Adrenal gland (tissue), 12 donors: ENCODE data around the gene KLHL29. TPM values are rescaled to one million over a fixed set of nuclear protein-coding genes. Genes with fewer than 3 reads are reported as not detected.

ENCODE experiments used
- DNase-seq, 7 donors: peaks; one replicate each; pipeline ENCODE4 v3.0.0-alpha.2; 2019 to 2020
- H3K27ac ChIP-seq, 5 donors: fragments of 200-600 bp; sonication (generic) in 4 of 5; 1 replicate in 3 of 5; 2 replicates in 2 of 5; pipeline versions ENCODE4 v1.5.1 to v1.8.0; 2016 to 2020; ENCODE audit warnings: mild to moderate bottlenecking in 1 of 5
- H3K27me3 ChIP-seq: fragments of 200-600 bp; 2 replicates; pipeline ENCODE4 v1.8.0; 2021
- H3K36me3 ChIP-seq, 2 donors: fragments of 200-600 bp; replicated peaks in 1 of 2; 1 replicate in 1 of 2; 2 replicates in 1 of 2; pipeline versions ENCODE4 v1.5.1 to v1.8.0; 2018 to 2022
- H3K4me1 ChIP-seq, 2 donors: fragments of 200-600 bp; replicated peaks in 1 of 2; 1 replicate in 1 of 2; 2 replicates in 1 of 2; pipeline versions ENCODE4 v1.5.1 to v1.8.0; 2018 to 2021
- H3K4me3 ChIP-seq, 4 donors: fragments of 200-600 bp; sonication (generic) in 3 of 4; one replicate each; pipeline ENCODE4 v1.5.1; 2016 to 2018
- H3K9me3 ChIP-seq, 3 donors: fragments of 200-600 bp; sonication (generic) in 1 of 3; replicated peaks in 1 of 3; 1 replicate in 2 of 3; 2 replicates in 1 of 3; pipeline versions ENCODE4 v1.5.1 to v1.8.0; 2016 to 2021
- POLR2A ChIP-seq, 2 donors: fragments of 450-650 bp; IDR thresholded peaks; one replicate each; pipeline ENCODE4 v1.6.1; 2017; ENCODE audit warnings: antibody characterized with exemption in 2 of 2, mild to moderate bottlenecking in 2 of 2, moderate library complexity in 1 of 2
- WGBS, 4 donors: extraction: QIAGEN DNeasy Blood & Tissue Kit in 2 of 4; methylation state at CpG; one replicate each; pipeline versions ENCODE4 v1.1.5 to v1.1.7; 2013 to 2017; 5-methylcytosine and 5-hydroxymethylcytosine counted together
- intact Hi-C, 2 donors: fragments of 100-400 bp; cut with DNase I; formaldehyde crosslinking; loops; one replicate each; pipeline versions ENCODE4 v1.14.1 to v1.15.0; 2022 to 2023
- polyA plus RNA-seq, 3 donors: library from polyadenylated mRNA; stranded (reverse); fragments of 200-250 nt in 2 of 3; fragments of 350-450 nt in 1 of 3; fragmentation: Illumina TruSeq in 1 of 3; extraction: RNeasy Lipid Tissue Mini Kit (QIAGEN cat#74804) in 1 of 3; gene quantifications; one replicate each; pipeline ENCODE4 v1.2.3, GENCODE V29; 2013 to 2014
- total RNA-seq, 9 donors: library from RNA; depleted of rRNA in 4 of 9; stranded (reverse); fragments of >200 nt in 4 of 9; fragments of 120-200 nt in 1 of 9; fragmentation: NEBNext Ultra II Directional in 1 of 9; extraction: Animal tissue kit (Norgen Biotek cat#: 25700) in 1 of 9; gene quantifications; one replicate each; pipeline versions ENCODE4 v1.1.0 to v1.2.4, GENCODE V29; 2013 to 2023
- TF ChIP-seq, protein P1 (sequence below), 6 experiments: fragments of 450-650 bp in 4 of 6; fragments of 200-600 bp in 2 of 6; sonication (generic) in 1 of 6; IDR thresholded peaks; 1 replicate in 5 of 6; 2 replicates in 1 of 6; pipeline versions ENCODE4 v1.5.1 to v1.8.0; 2016 to 2021; ENCODE audit warnings: antibody characterized with exemption in 6 of 6, mild to moderate bottlenecking in 2 of 6, moderate library complexity in 1 of 6
- donor health status: healthy with polysubstance abuse.
- donor health status: Bipolar disorder and iron deficiency.
- donor health status: DM: yes; HTN: yes; CAD: no.
- donor health status: DM: no; HTN: no; CAD: no.
- donor health status: DM: no; HTN: no; CAD: no.
- donor health status: DM: yes; HTN: yes; CAD: no.

KLHL29 gene
- total and polyA plus RNA-seq, 12 donors: 1.9 to 24.5 (median 15.7) TPM

- Histone ChIP-seq H3K36me3 (no peaks in the 10 kb centered on the region), H3K27me3 (no peaks in the 10 kb centered on the region), H3K4me3 (no peak overlapping the region), H3K4me1 (no peaks in the 10 kb centered on the region), H3K27ac (no peak overlapping the region), H3K9me3 (no peaks in the 10 kb centered on the region)
- DNase-seq: no peak
- intact Hi-C loops: no loop called here
- TF ChIP-seq, protein P1, sequence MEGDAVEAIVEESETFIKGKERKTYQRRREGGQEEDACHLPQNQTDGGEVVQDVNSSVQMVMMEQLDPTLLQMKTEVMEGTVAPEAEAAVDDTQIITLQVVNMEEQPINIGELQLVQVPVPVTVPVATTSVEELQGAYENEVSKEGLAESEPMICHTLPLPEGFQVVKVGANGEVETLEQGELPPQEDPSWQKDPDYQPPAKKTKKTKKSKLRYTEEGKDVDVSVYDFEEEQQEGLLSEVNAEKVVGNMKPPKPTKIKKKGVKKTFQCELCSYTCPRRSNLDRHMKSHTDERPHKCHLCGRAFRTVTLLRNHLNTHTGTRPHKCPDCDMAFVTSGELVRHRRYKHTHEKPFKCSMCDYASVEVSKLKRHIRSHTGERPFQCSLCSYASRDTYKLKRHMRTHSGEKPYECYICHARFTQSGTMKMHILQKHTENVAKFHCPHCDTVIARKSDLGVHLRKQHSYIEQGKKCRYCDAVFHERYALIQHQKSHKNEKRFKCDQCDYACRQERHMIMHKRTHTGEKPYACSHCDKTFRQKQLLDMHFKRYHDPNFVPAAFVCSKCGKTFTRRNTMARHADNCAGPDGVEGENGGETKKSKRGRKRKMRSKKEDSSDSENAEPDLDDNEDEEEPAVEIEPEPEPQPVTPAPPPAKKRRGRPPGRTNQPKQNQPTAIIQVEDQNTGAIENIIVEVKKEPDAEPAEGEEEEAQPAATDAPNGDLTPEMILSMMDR (IDR thresholded peaks at IDR 0.05): no peak
- TF ChIP-seq POLR2A (IDR thresholded peaks at IDR 0.05): no peak
- 81 to 98% (median 84%) methylated on average over 1 of the region's 1 CpG for WGBS, 4 donors
Observed at GRCh38 chr2:23657371-23657770, 272.4 kb downstream of the KLHL29 start.

DNA sequence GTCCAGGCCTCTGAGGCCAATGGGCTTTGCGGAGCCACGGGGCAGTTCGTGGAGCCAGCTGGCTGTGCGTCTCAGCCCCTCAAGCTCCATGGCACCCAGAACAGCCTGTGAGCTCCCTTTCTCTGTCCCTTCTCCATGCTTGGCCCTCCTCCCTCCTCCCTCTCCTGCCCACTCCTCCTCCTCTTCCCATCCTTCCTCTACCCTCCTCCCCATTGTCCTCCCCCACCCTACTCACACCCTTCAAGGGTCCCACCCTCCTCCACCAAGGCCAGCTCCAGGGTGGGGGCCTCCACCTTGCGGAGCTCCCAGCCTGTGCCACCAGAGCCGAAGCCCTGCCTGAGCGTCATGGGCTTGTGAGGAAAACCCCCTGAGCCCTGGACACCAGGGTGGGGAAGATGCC is 273.0 kb downstream of the KLHL29 start:
- WGBS, 4 donors: 94 to 100% (median 98%) methylated on average over 6 to 7 of the region's 7 CpGs
- Histone ChIP-seq H3K27ac (no peak overlapping the region), H3K9me3 (no peaks in the 10 kb centered on the region), H3K4me1 (peaks cover 1 to 2% of the 10 kb centered on the region in 2 donors), H3K36me3 (no peaks in the 10 kb centered on the region), H3K27me3 (no peaks in the 10 kb centered on the region), H3K4me3 (no peak overlapping the region)
- no peak for TF ChIP-seq POLR2A (IDR thresholded peaks at IDR 0.05)
- TF ChIP-seq, protein P1 (IDR thresholded peaks at IDR 0.05): no peak
- intact Hi-C loops: no loop called here
- DNase-seq: no peak

GRCh38 chr2:23658466-23658942 is 273.5 kb downstream of the KLHL29 start:
- intact Hi-C loops: no loop called here
- no peaks in the 10 kb centered on the region for H3K36me3 ChIP-seq
- H3K27me3 ChIP-seq: no peaks in the 10 kb centered on the region
- WGBS, 4 donors: 67 to 77% (median 72%) methylated on average over 10 to 19 of the region's 19 CpGs
- DNase-seq: peak in 4 of 7 donors; percentile 36 to 73 (median 40)
- peaks cover 4 to 5% of the 10 kb centered on the region in 2 donors for H3K4me1 ChIP-seq
- no peak overlapping the region for H3K4me3 ChIP-seq
- peak overlapping the region in 1 of 5 donors; percentile 20 for H3K27ac ChIP-seq
- TF ChIP-seq POLR2A (IDR thresholded peaks at IDR 0.05): no peak
- TF ChIP-seq, protein P1 (IDR thresholded peaks at IDR 0.05): no peak
- no peaks in the 10 kb centered on the region for H3K9me3 ChIP-seq

DNA sequence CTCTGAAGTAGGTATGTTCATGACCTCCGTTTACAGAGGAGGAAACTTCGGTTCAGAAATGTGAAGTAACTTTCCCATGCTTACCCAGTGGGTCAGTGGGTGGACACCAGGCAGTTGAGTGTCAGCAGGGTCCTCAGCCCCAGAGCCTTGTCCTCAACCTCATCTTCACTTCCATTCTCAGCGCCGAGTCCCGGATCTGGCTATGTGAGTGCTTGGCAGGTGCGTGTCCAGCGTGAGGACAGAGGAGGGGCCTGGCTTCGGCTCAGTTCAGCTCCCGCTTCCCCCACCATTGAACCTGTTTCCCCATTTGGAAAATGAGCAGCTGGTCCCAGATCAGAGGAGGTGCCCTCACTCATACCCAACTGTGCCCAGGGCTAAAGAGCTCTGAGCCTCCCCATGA is 274.3 kb downstream of the KLHL29 start:
- intact Hi-C loops: no loop called here
- 92 to 98% (median 96%) methylated on average over 9 of the region's 9 CpGs for WGBS, 4 donors
- Histone ChIP-seq H3K9me3 (no peaks in the 10 kb centered on the region), H3K36me3 (no peaks in the 10 kb centered on the region), H3K27ac (no peak overlapping the region), H3K27me3 (no peaks in the 10 kb centered on the region), H3K4me3 (no peak overlapping the region), H3K4me1 (peaks cover 4 to 11% of the 10 kb centered on the region in 2 donors)
- no peak for DNase-seq
- TF ChIP-seq, protein P1 (IDR thresholded peaks at IDR 0.05): no peak
- no peak for TF ChIP-seq POLR2A (IDR thresholded peaks at IDR 0.05)
